CD4-positive, alpha-beta T cell treated with Interleukin-15 for 4 hours (primary cell): ENCODE measurements around the gene RXFP1.
"Not testable (repeated sequence)": the region's sequence is repeated elsewhere in the genome, so short reads cannot be mapped to it uniquely, and the experiment has no call there.

Experiments used
- DNase-seq: peaks from one replicate; pipeline ENCODE4 v3.0.0-alpha.2; 2020; ENCODE audit warnings: low spot score

The RXFP1 gene

GRCh38 chr4:158617956-158618355, 96.3 kb downstream of the RXFP1 start:
- no peak for DNase-seq

DNA sequence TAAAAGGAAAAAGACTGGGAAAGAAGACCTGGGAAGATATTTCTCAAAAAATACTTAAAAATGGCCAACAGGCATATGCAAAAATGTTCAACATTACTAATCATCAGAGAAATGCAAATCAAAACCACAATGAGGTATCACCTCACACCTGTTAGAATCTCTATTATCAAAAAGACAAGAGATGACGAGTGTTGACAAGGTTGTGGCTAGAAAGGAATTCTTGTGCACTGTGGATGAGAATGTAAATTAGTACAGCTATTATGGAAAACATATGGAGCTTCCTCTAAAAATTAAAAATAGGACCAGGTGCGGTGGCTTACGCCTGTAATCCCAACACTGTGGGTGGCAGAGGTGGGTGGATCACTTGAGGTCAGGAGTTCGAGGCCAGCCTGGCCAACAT, 100.0 kb downstream of the RXFP1 start:
- no peak for DNase-seq

DNA sequence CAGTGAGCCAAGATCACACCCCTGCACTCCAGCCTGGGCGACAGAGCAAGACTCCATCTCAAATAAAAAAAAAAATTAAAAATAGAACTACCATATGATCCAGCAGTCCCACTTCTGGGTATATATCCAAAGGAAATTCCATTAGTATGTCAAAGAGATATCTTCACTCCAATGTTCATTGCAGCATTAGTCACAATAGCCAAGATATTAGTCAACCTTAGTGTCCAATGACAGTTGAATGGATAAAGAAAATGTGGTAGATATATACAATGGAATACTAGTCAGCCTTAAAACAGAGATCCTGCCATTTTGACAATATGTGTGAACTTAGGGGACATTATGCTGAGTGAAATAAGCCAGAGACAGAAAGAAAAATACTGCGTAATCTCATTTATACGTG, 100.6 kb downstream of the RXFP1 start:
- no peak for DNase-seq

DNA sequence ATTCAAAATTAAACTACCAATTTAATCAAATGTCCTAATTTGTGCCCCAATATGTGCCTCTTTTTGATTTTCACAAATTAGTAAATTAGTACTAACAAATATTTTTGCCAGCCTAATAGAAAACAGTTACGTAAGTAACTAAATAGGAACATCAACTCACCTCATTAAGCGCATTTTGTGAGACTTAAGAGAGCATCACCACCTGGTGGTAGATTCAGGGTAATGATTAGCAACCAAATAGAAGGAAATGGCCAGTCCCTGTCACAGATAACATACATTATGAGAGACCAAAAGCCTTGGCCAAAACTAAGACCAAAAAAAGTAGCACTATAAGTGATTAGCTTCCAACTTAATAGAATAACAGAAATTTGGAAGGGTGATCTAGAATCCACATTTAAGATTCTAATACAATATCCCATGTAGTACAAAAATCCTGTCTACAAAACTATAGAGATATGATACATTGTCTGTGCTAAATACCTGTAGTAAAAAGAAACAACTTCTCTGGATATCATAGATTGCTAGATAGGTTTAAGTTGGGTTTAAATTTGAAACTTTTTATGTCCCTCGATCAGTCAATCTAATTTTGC, 103.3 kb downstream of the RXFP1 start:
- DNase-seq: peak; percentile 17

- no peak for DNase-seq
Observed at GRCh38 chr4:158625544-158625943, 103.9 kb downstream of the RXFP1 start.

GRCh38 chr4:158630893-158631292, 109.2 kb downstream of the RXFP1 start:
- DNase-seq: no peak

DNA sequence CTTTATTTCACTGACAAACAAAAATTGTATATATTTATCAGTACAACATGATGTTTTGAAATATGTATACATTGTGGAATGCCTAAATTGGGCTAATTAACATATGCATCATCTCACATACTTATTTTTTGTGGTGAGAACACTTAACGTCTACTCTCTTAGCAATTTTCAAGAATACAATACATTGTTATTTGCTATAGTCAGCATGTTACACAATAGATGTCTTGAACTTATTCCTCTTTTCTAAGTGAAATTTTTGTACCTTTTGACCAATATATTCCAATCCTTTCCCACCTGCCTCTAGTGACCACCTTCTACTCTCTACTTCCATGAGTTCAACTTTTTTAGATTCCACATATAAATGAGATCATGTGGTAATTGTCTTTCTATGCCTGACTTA, 114.9 kb downstream of the RXFP1 start:
- DNase-seq: no peak

GRCh38 chr4:158644356-158644755, 122.7 kb downstream of the RXFP1 start:
- no peak for DNase-seq

- no peak for DNase-seq
Observed at GRCh38 chr4:158644760-158645159, 123.1 kb downstream of the RXFP1 start.

DNA sequence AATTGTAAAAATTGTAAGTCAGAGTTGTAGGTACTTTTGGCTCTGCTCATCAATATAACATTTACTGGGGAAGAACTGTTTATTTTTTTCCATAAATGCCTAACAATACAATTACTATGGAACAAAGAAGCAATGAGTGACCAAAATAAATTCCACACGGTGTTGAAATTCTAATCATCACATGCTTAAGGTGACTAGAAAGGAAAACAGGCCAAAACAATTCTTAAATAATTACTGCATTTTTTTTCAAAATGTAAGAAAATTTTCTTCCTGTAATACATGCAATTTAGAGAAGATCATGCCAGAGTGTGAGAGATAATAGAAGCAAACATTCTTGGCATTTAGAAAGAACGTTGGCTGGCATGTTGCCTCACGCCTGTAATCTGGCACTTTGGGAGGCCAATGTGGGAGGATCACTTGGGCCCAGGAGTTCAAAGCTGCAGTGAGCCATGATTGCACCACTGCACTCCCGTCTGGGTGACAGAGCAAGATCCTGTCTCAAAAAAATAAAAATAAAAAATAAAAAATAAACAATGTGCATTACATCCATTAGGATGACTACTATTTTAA, 127.5 kb downstream of the RXFP1 start:
- DNase-seq: no peak

DNA sequence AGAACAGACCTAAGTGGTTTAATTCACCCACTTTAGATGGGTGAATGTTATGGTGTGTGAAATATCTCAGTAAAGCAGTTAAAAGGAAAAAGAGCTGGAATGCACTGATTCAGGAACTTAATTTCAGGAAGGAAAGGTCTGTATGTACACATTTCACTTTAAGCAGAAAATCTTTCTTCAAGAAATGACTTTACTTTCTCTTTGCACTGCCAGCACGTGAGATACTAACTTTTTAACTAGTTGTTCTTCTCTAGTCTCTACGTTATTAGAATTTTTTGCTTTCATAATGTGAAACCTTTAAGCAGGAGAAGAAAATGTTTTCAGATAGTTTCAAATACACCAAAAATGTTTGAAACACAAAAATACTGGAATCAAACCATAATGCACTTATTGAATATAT, 131.2 kb downstream of the RXFP1 start:
- peak; percentile 1 for DNase-seq

GRCh38 chr4:158656439-158656838, 134.8 kb downstream of the RXFP1 start:
- DNase-seq: no peak

GRCh38 chr4:158657291-158657690, 135.6 kb downstream of the RXFP1 start:
- DNase-seq: no peak

DNA sequence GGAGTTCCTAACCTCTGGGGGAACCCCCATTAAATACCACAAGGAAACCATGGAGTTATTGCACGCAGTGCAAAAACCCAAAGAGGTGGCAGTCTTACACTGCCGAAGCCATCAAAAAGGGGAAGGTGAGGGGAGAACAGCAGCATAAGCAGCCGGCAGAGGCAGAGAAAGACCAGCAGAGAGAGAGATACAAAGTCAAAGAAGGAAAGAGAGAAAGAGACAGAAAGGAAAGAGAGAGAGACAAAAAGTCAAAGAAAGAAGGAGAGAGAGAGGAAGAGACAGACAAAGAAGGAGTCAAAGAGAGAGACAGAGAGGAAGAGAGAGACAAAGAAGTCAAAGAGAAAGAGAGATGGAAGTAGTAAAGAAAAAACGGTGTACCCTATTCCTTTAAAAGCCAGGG, 141.6 kb downstream of the RXFP1 start:
- not testable (repeated sequence) for DNase-seq

GRCh38 chr4:158663707-158664625, 142.3 kb downstream of the RXFP1 start:
- not testable (repeated sequence) for DNase-seq

GRCh38 chr4:158664806-158665205, 143.1 kb downstream of the RXFP1 start:
- no peak for DNase-seq

DNA sequence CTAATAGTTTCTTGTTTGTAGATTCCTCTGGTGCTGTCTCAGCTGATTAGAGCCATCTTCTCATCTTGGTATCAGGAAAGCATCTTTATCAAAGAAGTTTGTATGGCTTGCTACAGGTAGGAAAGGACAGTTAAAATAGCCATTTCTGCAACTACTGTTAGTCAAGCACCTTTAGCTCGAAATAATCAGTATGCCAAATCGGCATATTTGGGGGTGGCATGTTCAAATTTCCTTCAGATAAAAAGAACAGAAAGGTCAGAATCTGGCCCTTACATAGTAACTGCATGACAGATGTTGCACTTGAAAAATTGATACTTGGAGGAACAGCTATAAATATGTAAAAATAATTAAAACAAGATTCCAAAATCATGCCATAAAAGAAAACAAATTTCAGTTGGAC, 145.2 kb downstream of the RXFP1 start:
- DNase-seq: no peak

DNA sequence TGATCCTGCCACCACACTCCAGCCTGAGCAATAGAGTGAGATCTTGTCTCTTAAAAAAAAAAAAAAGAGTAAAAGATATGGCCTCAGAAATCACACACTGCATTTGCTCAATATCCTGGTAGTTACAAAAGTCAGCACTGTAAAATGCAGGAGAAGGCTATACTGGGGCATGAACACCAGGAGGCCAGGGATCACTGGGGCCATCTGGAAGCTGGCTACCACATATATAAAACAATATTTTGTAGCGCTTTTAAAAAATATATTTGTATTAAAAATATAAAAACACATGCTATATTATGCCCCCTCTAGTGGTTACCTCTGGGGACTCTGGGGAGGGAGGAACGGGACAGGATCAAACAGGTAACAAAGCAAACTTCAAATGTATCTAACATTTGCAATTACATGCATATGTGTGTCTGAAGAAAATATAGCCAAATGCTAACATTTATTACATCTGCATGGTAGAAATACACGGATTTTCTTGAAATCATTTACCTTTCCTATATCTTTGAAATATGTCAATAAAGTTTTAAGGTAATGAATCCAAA, 146.0 kb downstream of the RXFP1 start:
- peak; percentile 20 for DNase-seq

DNA sequence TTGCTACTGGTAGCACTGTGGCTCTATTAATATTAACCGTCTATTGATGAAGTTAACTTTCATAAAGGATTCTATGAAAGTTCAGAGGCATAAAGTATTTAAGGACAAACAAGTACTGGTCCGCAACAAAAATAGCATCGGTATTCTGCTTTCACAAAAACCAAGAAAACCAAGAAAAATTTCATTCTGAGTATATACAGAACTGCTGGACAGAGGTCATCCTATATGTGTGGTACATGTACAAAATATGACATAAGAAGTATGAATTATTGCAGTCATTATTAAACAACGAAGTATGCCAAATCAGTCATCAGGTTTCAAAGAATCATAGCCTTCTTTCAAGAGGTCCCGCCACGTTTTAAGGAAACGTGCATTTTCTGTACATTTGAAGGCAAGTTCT, 147.6 kb downstream of the RXFP1 start:
- no peak for DNase-seq

GRCh38 chr4:158670975-158671664, 149.4 kb downstream of the RXFP1 start:
- DNase-seq: peak; percentile 34

GRCh38 chr4:158671665-158671914, 149.9 kb downstream of the RXFP1 start, which contains the start of gene C4orf46:
Gene C4orf46, minus strand, starts transcription at chr4:158671887. Its CDS starts 86 bp downstream, at chr4:158671801.
- DNase-seq: no peak
